IPS-18c (cell line): ENCODE data around the gene IQCK.
"Not testable (repeated sequence)": the region's sequence is repeated elsewhere in the genome, so short reads cannot be mapped to it uniquely, and the experiment has no call there.

ENCODE experiments used
- H3K4me3 ChIP-seq: 2 replicates; pipeline ENCODE4 v1.7.0; 2013; ENCODE audit warnings: low read depth, mild to moderate bottlenecking, low read length, moderate library complexity; ENCODE audit not compliant: insufficient read depth
- H3K9me3 ChIP-seq: one replicate; pipeline ENCODE4 v1.6.1; 2013; ENCODE audit warnings: mild to moderate bottlenecking, low read length, moderate library complexity; ENCODE audit not compliant: control insufficient read depth, insufficient read depth

The IQCK gene, protein sequence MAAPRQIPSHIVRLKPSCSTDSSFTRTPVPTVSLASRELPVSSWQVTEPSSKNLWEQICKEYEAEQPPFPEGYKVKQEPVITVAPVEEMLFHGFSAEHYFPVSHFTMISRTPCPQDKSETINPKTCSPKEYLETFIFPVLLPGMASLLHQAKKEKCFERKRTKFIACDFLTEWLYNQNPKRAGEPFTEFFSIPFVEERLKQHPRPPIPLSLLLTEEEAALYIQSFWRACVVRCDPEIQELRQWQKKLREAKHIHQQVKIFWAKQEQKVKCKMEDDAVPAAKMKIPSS

DNA sequence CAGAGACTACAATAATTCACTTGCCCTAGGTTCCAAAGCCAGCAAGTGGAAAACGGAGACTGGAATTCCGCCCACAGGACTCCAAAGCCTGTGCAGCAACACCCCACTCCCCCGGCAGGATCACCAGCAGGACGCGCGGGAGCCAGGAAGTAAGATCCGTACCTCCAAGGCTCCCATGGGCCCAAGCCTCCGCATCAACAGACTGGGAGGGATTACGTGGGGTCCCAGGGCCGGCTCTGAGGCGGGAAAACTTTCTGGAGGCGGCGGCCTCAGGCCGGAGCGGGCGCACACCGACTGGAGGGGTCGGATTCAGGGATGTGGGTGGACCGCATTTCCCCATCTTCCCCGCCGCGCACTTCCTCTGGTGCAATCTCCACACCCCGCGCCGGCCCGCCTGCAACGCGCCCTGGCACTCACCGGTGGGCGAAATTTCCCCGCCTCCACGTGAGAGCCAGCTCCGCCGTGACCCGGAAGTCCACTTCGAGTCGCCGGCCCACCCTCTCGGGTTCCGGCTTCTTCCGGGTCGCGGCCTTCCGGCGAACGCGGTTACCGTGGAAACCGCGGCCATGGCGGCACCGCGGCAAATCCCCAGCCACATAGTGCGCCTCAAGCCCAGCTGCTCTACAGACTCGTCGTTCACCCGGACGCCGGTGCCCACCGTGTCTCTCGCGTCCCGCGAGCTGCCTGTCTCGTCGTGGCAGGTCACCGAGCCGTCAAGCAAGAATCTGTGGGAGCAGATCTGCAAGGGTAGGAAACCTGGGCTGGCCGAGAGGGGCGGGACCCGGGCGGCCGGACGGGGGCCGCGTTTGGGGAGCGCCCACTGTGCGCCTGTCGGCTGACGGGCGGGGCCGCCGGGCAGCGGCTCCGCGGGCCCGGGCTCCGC, at the start of gene IQCK, which contains the start of gene KNOP1:
Gene IQCK (plus strand): TSS at position 531 of the 883 bp plus-strand sequence. CDS start 36 bp downstream, at position 567.
Gene KNOP1 (minus strand): TSS at position 487 of the 883 bp plus-strand sequence. CDS start 3,192 bp downstream, outside the sequence.
- Histone ChIP-seq H3K9me3 (no peaks in the 10 kb centered on the region), H3K4me3 (peak within 1 kb of the TSS; percentile 72)

DNA sequence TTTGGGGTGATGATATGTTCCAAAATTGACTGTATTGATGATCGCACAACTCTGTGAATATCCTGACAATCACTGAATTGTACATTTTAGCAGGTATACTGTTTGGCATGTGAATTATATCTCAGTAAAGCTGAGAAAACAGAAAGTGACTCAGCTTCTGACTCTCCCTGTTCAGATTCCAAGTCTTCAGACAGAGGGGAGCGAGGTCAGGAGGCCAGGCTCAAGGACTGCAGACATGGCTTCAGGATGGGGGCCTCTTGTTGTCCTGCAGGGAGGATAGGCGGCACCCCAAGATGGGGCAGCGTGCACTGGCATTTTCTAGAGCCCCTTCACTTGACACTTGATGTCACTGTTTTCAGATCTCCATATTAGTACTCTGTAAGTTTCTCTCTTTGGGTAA, 45.7 kb upstream of the IQCK start:
- no peaks in the 10 kb centered on the region for H3K9me3 ChIP-seq
- no peak overlapping the region for H3K4me3 ChIP-seq

DNA sequence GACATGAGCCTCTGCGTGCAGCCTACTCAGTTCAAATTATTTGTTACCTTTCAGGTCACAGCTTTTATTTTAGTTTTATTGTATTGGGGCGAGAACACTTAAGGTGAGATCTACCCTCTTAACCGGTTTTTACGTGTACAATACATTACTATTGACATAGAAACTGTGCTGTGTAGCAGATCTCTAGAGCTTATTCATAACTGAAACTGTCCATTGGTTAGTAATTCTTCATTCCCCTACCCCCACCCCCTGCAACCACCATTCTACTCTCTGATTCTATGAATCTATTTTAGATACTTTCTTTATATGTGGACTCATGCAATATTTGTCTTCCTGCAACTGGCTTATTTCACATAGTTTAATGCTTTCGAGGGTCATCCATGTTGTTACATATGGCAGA, 43.6 kb upstream of the IQCK start:
- H3K4me3 ChIP-seq: no peak overlapping the region

DNA sequence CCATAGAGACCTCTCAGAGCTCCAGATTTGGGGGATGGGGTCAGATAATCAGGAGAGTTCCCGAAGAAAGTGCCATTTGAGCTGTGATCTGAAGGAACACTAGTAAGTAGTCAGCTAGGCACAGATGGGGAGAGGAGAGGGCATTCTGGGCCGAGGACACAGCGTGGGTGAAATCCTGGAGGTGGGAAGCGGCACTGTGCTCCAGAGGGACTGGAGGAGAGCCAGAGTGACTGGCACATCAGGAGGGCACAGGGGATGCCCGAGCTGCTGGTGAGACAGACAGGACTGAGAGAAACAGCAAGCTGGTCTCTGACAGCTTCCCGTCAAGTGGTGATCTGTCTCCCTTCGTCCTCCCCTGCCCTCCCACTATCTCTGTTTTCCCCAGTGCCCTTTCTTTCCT, 40.7 kb upstream of the IQCK start:
- no peaks in the 10 kb centered on the region for H3K9me3 ChIP-seq
- H3K4me3 ChIP-seq: no peak overlapping the region

More for the DNA sequence above, 43.6 kb upstream of the IQCK start:
- H3K9me3 ChIP-seq: no peaks in the 10 kb centered on the region

DNA sequence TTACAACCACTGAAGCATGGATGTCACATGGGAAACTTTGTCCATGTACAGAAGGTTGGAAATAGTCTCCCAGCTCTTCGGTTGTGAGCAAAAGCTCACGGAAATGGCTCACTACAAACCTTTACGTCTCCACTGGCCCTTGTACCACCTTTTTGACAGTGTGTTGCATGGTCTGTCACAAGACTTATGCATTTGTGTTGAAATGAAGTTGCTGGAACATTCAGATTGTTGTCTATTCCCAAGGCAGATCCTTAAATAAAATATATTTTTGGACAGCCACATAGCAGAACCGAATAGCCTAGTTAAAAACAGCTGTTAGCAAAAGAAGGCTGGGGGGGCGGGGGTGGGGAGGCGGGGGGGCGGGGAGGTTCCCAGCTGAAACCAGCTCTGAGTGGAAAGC, 39.3 kb upstream of the IQCK start:
- Histone ChIP-seq H3K4me3 (no peak overlapping the region), H3K9me3 (no peaks in the 10 kb centered on the region)

DNA sequence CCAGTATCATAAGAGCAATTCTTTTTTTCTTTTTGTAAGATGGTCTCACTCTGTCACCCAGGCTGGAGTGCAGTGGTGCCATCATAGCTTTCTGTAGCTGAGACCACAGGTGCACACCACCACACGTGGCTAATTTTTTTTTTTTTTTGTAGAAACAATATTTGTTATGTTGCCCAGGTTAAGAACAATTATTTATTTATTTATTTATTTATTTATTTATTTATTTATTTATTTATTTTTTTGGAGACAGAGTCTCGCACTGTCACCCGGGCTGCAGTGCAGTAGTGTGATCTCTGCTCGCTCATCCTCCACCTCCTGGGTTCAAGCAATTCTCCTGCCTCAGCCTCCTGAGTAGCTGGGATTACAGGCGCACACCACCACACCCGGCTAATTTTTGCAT, 38.8 kb upstream of the IQCK start:
- H3K9me3 ChIP-seq, H3K4me3 ChIP-seq: not testable (repeated sequence)

DNA sequence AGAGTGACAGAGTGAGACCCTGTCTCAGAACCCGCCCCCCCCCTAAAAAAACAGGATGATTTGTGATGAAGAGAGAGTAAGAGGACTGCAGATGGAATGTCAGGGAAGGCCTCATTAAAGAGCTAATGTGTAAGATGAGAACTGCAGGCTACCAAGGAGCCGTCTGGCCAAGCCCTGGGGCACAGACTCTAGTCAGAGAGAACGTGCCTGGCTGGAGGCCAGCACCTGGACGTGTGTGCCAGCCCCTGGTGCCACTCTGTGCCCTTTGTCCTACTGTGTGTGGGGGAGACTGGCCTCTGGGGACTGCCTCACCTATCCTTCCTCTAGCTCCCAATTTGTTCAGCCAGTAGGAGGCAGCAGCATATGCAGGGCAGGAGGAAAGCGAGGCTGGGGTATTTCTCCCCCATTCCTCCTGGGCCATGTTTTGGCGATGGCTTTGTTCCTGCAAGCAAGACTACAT, 37.2 kb upstream of the IQCK start:
- Histone ChIP-seq H3K4me3 (no peak overlapping the region), H3K9me3 (no peaks in the 10 kb centered on the region)

DNA sequence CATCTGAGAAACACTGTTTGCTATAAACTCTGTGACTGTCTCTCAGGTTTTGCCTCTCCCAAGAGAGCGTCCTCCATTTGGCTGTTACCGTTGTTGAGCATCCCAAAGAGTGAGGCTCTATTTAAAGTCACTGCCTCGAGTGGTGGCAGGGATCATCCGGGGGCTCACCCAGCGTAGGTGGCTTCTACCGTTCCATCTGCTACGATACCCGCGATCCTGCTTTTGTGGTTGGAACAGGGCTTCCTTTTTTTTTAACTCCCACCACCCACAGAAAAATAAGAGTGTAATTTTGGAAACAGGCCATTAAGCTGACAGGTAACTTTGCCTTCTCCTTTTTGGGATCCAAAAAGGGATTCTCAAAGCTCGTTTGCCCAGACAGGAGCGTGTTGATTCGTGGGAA, 36.4 kb upstream of the IQCK start:
- Histone ChIP-seq H3K9me3 (no peaks in the 10 kb centered on the region), H3K4me3 (no peak overlapping the region)

DNA sequence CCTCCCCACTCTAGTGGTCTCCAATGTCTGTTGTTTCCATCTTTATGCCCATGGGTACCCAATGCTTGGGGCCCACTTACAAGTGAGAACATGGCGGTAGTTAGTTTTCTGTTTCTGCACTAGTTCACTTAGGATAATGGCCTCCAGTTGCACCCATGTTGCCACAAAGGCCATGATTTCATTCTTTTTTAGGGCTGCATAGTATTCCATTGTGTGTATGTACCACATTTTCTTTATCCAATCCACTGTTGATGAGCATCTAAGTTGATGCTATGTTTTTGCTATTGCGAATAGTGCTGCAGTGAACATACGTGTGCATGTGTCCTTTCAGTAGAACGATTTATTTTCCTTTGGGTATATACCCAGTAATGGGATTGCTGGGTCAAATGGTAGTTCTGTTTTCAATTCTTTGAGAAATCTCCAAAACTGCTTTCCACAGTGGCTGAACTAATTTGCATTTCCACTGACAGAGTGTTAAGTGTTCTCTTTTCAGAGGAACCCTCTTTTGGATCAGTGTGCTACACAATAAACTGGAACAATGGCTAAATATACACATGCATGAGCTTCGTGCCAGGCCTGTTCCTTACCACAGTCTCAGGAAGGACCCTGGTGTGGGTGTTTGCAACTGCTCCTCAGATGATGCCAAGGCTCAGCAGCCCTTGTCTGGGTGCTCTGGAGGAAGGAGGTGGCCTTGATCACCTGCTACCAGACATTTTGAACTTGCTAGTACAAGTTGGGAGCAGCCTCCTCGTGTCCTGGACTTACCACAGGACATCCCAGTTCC, 34.4 kb upstream of the IQCK start:
- no peaks in the 10 kb centered on the region for H3K9me3 ChIP-seq
- H3K4me3 ChIP-seq: no peak overlapping the region

DNA sequence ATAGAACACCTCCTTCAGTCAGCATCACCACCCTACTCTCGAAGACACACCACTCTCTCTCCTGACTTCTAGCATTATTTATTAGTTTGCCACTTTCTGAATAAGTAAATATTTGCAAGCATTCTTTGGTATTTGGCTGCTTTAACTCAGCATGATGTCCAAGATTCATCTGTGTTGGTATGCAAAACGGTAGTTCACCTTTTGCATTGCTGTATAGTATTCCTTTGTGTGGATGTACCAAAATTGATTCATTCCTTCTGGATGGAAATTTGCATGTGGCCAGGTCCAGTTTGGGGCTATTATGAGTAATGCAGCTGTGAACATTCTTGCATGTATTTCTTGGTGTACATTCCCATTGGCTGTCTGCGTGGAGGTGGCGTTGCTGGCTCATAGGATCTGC, 32.9 kb upstream of the IQCK start:
- Histone ChIP-seq H3K9me3 (no peaks in the 10 kb centered on the region), H3K4me3 (no peak overlapping the region)

DNA sequence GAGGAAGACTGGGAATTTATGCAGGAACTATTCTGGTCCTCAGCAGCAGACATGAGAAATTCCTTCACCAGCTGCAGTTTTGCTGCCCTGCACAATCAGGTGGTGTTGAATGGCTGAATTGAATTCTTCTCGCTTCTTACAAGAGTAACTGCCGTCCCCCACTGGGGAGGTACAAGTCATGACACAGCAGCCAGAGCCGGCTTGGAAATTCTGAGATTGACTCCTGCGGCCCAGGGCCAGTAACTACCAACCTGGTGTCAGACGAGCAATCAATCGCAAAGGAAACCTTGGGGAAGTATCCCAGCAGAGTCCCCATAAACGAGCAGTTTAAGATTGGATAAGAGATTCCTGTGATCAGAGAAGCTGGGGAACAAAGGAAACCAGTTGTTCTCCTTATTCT, 30.8 kb upstream of the IQCK start:
- no peaks in the 10 kb centered on the region for H3K9me3 ChIP-seq
- no peak overlapping the region for H3K4me3 ChIP-seq

DNA sequence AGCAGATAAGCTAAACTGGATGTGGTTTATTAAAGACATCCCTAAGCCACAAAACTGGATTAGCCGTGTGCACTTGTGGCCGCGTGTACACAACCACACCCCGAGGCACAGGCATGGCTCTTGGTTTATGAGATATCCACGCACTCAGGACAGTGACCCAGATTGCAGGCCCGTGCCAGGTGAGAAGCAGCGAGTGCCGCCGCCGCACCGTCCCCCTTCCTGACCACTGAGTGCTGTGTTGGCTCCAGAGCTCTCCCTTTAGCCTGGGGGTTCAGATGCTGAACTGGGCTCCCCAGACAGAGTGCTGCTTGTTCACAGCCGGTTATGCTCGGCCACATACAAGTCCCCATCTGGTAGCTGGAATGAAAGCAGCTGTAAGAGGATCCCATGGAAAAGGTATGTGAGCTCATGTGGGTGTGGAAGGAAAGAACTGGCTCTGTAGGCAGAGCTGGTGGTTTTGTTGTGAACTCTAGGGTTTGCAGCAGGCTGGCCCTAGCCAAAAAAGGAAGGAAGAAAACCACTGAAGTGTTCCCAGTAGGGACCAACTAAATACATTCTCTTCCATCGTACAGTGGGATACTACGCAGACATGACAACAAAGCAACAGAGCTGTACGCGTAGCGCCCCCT, 29.6 kb upstream of the IQCK start:
- Histone ChIP-seq H3K9me3 (no peaks in the 10 kb centered on the region), H3K4me3 (no peak overlapping the region)

DNA sequence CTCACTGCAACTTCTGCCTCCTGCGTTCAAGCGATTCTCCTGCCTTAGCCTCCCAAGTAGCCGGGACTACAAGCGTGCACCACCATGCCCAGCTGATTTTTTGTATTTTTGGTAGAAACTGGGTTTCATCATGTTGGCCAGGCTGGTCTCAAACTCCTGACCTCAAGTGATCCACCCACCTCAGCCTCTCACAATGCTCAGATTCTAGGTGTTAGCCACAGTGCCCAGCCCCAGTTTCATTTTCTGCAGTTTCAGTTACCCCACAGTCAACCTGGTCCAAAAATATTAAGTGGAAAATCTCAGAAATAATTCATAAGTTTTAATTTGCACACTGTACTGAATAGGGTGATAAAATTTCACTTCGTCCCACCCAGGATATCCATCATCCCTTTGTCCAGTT, 28.7 kb upstream of the IQCK start:
- H3K9me3 ChIP-seq: no peaks in the 10 kb centered on the region
- no peak overlapping the region for H3K4me3 ChIP-seq

DNA sequence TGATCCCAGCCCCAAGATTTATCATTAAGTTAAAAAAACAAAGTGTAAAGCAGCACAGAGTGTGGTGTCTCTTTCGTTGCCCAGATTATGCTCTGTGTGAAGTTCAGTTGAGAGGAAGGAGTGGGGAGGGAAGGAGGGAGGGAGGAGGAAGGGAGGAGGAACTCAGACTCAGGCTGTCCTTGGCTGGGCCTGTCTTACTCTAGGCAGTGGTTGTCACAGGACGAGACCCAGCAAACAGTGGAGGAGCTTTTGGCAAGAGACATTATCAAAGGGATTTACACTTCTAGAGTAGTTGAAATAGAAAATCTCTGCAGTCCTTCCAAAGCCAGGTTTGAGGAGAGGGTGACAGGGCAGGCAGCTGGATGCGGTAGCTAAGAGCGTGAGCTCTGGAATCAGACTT, 27.9 kb upstream of the IQCK start:
- Histone ChIP-seq H3K4me3 (no peak overlapping the region), H3K9me3 (no peaks in the 10 kb centered on the region)

DNA sequence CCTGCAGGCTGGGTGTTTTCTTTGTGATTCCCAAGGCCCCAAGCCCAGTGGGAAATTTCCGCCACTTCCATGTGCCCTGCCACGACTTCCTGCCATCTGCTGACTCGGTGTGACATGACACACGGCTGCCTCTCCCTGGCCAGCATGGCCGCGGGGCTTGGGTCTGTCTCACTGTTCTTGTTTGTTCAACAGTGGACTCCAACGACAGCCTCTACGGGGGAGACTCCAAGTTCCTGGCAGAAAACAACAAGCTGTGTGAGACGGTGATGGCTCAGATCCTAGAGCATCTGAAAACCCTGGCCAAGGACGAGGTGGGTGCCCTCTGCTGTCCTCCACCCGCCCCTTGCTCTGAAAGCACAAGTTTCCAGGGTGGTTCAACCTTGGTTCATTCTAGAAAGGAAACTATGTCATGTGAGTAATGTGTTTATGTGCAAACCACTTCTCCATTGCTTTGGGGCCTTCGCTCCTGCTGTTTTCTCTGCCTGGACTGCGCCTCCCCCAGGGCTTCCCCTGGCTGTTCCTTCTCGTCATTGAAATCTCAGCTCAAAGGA, 26.8 kb upstream of the IQCK start:
- no peaks in the 10 kb centered on the region for H3K9me3 ChIP-seq

DNA sequence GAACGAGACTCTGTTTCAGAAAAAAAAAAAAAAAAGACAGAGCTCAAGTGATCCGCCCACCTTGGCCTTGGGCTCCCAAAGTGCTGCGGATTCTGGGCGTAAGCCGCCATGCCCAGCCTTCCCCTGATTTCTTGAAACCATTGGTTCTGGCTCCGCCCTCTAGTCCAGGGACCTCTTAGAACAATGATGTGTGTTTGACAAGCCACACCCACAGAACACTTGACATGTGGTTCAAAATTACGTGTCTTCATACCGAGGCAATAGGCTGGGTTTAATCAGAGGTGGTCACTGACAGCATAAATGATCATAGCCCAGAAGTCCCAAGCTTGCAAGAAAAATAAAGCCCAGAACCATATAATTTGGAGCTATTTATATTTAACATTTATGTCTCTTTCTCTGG, 23.1 kb upstream of the IQCK start:
- H3K9me3 ChIP-seq: no peaks in the 10 kb centered on the region
- no peak overlapping the region for H3K4me3 ChIP-seq

More for the DNA sequence above, 26.8 kb upstream of the IQCK start:
- no peak overlapping the region for H3K4me3 ChIP-seq

DNA sequence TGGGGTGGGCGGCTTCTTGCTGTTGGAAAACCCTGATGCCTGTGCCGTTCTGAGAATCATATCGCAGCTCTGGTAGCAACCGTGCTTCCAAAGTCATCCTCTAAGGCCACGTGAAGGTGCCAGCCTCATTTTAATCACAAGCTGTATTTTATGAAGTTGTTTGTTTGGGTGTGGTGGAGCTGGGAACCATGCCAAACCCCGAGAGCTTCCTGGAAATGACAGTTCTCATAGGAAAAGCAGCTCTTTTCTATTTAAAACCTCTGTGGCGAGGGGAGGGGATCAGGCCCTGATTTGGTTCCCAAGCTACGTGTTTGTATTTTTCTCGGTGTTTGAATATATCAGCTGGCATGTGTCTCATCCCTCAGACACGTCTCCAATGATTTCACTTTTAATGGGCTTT, 21.7 kb upstream of the IQCK start:
- Histone ChIP-seq H3K4me3 (no peak overlapping the region), H3K9me3 (no peaks in the 10 kb centered on the region)
